Heart left ventricle (tissue), 13 donors: ENCODE results near the gene RNASE9.
"Not testable (repeated sequence)": the region's sequence is repeated elsewhere in the genome, so short reads cannot be mapped to it uniquely, and the experiment has no call there.

ENCODE experiments used
- POLR2A ChIP-seq, 2 donors: fragments of 450-650 bp; IDR thresholded peaks; one replicate each; pipeline ENCODE4 v1.6.1; 2017; ENCODE audit warnings: antibody characterized with exemption in 2 of 2, mild to moderate bottlenecking in 2 of 2, moderate library complexity in 2 of 2
- TF ChIP-seq, protein P1 (sequence below), 12 donors: fragments of 200-600 bp; sonication (generic) in 4 of 12; IDR thresholded peaks; one replicate each; pipeline versions ENCODE4 v1.5.0 to v1.8.0; 2018 to 2022; ENCODE audit warnings: antibody characterized with exemption in 12 of 12, mild to moderate bottlenecking in 5 of 12
- donor health status: ischemic (EF 13 %, LVEDD 7.1; RV severe dilation, severe dysfunction).
- donor health status: DM: no; HTN: yes; CAD: no.
- donor health status: DM: no; HTN: no; CAD: no.
- donor health status: ischemic (EF 25% LVEDD 6.9; RV normal size, moderate dysfunction).
- donor health status: ischemic (EF 25% LVEDD 5.7; RV mildly dilated, moderate dysfunction).
- donor health status: ischemic (EF 35%, LVEDD 5.7; RV mildly dilated, moderate dysfunction).
- donor health status: nonischemic (EF 11% LVEDD 7.7; RV severe dilation, severe dysfunction).
- donor health status: DM: yes; HTN: yes; CAD: no.
- donor health status: PGD.
- donor health status: ischemic (EF 29% LVEDD 5.4; RV normal size, mild dysfunction).
- donor health status: nonischemic (EF 23%, LVEDD 6.1; RV moderate dilation, normal function).

DNA sequence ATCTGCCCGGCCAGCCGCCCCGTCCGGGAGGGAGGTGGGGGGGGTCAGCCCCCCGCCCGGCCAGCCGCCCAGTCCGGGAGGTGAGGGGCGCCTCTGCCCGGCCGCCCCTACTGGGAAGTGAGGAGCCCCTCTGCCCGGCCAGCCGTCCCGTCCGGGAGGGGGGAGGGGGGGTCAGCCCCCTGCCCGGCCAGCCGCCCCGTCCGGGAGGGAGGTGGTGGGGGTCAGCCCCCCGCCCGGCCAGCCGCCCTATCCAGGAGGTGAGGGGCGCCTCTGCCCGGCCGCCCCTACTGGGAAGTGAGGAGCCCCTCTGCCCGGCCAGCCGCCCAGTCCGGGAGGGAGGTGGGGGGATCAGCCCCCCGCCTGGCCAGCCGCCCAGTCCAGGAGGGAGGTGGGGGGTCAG, 54.6 kb downstream of the RNASE9 start:
- TF ChIP-seq, protein P1, sequence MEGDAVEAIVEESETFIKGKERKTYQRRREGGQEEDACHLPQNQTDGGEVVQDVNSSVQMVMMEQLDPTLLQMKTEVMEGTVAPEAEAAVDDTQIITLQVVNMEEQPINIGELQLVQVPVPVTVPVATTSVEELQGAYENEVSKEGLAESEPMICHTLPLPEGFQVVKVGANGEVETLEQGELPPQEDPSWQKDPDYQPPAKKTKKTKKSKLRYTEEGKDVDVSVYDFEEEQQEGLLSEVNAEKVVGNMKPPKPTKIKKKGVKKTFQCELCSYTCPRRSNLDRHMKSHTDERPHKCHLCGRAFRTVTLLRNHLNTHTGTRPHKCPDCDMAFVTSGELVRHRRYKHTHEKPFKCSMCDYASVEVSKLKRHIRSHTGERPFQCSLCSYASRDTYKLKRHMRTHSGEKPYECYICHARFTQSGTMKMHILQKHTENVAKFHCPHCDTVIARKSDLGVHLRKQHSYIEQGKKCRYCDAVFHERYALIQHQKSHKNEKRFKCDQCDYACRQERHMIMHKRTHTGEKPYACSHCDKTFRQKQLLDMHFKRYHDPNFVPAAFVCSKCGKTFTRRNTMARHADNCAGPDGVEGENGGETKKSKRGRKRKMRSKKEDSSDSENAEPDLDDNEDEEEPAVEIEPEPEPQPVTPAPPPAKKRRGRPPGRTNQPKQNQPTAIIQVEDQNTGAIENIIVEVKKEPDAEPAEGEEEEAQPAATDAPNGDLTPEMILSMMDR (IDR thresholded peaks at IDR 0.05), result not testable (repeated sequence)
- TF ChIP-seq POLR2A (IDR thresholded peaks at IDR 0.05), result not testable (repeated sequence)
